HS-5 (cell line): ENCODE measurements around the gene FPR1.
A peak's percentile ranks its signal among the peaks of the same experiment; 100 is the strongest.
"Not testable (repeated sequence)": the region's sequence is repeated elsewhere in the genome, so short reads cannot be mapped to it uniquely, and the experiment has no call there.

ENCODE experiments used
- DNase-seq: peaks from one replicate; pipeline ENCODE4 v3.0.0-alpha.2; 2012; ENCODE audit warnings: low read depth

Gene FPR1

DNA sequence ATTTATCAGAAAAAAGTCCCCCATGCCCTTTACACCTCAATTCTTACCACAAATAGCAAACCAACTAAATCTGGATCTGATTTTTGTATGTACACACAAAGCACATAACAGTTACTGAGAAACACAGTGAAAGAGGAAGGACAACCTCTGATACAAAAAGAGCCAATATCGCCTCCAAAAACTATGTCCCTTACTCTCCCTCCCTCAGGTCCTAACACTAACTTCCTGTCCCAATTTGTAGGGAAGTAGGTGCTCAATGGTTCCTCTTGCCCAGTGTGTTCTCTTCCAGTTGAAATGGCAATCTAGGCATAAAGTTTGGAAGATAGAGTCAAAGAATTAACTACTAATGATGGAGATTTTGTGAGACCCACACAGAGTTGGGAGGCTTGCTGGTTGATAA, 27.5 kb upstream of the FPR1 start:
- DNase-seq: no peak

- DNase-seq: peak; percentile 45
These were observed 26.1 kb upstream of the FPR1 start for GRCh38 chr19:51777570-51778462.

GRCh38 chr19:51776561-51776960, 24.9 kb upstream of the FPR1 start:
- DNase-seq: not testable (repeated sequence)

- no peak for DNase-seq
These were observed 21.3 kb upstream of the FPR1 start for GRCh38 chr19:51772977-51773376.

DNA sequence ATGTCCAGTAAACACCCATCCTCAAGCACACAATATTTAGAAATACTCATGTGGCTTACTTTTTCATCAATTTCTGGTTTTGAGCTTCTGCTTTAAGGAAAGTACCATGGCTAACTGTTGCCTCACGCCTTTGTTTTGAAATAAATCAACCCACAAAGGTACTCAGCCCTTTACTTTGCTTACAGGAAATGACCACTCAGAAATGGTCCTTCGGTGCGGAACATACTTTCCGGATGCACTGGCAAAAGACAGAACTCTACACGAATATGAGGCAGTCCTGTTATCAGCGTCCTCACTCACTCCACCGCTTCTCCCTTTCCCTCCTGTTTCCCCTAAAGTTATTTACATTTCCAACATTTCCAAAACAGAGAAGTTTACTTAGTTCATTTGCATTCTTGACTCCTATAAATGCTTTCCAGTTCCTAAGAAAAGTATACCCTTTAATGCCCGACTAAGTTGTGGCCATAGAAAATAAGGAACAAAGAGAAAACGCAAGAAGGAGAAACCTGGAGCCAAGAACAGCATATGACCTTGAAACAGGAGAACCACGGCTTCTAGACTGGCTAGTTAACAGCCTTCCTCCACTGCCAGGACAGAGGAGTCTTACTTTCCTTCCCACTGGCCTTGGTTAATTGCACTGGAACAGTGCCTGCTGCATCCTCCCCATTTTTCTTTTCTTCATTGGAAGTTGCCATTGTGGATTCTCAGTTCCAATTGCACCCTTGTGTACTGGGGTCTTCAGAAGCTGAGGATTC, 19.9 kb upstream of the FPR1 start:
- DNase-seq: no peak

DNA sequence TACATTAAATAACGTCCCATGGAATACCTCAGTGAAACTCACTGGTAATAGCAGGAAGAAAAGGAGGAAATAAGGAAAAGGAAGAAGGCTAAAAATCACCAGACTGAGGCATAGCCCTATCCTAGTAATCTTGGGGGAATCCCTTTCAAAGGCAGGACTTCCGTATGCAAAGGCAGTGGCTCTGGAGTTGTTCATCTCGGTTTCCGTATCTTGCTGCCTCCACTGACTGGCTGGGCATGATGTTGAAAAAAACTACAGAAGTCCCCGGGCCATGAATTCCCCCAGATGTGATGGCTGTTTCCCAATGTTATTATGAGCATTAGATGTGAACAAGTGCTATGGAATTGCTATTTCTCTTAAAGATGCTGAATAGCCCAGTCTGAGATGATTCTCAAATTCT, 14.8 kb upstream of the FPR1 start:
- DNase-seq: no peak

GRCh38 chr19:51765086-51765485, 13.4 kb upstream of the FPR1 start:
- no peak for DNase-seq

- no peak for DNase-seq
These were observed 10.0 kb upstream of the FPR1 start for GRCh38 chr19:51761696-51762095.

DNA sequence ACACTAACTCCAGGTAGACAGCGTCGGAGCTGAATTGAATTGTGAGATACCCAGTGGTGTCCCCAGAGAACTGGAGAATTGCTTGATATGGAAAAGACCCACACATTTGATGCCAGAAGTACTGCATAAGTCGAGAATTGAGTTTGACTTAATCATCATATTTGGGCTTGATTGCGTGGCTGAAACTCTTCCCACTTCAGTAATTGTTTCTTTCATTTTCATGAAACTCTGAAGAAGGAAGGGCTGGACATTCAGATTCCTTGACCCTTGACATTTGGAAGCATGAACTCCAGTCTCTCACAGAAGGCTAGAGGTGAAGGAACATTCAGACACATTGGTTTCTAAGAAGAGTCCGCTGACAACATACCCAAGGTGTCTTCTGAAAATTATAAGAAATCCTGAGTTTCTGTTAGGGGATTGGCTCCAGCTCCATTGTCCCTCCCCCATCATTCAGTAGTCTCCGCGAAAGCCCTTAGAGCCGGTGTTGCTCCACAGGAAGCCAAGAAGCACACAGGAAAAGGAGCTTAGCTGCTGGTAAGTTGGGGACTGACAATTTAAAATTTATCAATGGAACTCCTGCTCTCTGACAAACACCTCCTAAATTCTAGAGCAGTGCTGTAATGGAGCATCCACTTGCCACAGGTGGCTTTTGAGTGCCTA, 9.1 kb upstream of the FPR1 start, which contains the start of gene FPR2:
TSS of gene FPR2 (plus strand) at position 484 of the 660 bp plus-strand sequence. CDS start 7,479 bp downstream, outside the sequence.
- DNase-seq: no peak

DNA sequence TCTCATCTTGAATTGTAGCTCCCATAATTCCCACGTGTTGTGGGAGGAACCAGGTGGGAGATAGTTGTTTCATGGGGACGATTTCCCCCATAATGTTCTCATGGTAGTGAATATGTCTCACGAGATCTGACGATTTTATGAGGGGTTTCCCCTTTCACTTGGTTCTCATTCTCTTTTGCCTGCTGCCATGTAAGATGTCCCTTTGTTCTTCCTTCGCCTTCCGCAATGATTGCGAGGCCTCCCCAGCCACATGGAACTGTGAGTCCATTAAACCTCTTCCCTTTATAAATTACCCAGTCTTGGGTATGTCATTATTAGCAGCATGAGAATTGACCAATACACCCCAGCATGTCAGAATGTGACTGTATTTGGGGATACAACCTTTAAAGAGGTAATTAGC, 3.9 kb upstream of the FPR1 start:
- DNase-seq: no peak

GRCh38 chr19:51754770-51755169, 3.1 kb upstream of the FPR1 start:
- DNase-seq: no peak

DNA sequence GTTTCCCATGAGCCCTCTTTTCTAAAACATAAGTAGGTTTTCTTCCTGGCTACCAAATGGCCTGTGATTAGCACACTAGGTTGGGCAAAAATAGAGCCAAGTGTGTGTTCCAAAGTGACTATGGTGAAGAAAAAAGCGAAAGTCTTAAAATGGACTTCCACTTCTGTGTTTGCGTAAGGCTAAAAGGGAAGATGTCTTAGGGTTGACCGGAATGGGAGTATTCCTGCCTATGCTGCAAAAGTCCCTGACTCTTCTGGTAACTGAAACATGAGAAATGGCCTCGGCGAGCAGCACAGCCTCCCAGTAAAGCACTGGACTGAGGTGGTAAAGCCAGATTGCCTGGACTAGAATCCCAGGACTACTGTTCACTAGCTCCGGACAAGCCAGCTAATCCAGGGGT, 2.4 kb upstream of the FPR1 start:
- no peak for DNase-seq

DNA sequence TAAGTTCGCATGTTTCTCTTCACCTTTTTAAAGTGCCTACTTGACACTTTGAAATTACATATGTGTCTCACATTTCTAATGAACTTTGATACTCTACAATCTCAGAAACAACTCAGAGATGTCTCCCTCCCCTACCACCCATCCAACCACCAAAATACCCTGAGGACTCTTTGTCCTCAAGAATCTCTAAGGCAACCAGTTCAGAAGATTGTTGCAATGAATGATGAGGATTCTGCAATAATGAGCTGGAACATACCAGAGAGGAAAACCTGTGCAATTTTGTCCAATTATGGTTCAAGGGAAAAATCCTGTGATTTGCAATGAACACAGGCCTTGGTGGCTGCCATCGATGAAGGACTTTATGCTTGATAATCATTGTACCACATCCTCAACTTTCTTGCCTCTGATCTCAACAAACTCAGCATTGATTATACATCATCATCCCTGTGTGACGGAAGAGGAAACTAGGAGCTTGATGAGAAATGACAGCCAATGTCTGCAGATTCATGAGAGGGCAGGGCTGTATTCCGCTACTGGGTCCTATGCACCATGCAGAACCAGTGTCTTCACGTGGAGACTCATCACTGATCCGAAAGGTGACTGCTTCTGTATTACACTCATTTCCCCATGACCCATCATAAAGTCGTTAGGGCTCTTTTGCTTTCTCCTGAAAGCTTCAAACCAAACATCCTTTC, 1.1 kb downstream of the FPR1 start:
- no peak for DNase-seq

DNA sequence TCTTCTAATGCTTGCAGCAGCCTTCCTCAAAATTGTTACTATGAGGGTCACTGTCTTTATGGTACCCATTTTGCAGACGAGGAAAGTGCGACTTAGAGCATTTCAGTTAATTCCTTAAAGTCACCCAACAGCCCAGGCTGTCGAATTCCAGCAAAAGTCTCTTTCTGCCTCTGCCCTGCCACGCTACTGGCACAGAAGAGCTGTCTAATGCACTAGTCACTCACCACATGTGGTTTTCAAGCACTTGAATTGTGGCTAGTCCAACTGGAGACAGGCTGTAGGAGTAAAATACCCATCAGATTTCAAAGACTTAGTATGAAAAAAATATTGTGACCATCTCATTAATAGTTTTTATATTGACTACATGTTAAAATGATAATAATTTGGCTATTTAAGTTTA, 1.7 kb downstream of the FPR1 start:
- no peak for DNase-seq

- no peak for DNase-seq
These were observed 4.9 kb downstream of the FPR1 start for GRCh38 chr19:51746731-51747130.

DNA sequence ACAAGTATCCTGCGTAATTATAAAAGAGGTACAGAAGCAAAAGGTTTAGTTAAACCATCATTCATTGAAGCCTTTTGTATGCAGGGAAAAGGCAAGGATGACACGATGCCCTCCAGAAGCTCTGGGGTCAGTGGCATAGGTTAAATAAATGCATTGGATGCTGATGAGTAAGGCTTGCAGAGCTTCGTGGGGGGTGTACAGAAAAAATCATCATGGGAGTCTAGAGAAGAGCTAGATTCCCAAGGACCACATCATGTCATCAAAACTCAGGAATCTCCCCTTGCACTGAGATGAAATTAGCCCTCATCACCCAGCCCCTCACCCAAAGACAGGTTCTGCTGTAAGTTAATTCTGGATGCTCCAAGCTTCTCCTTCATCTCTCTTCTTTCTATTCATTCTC, 8.3 kb downstream of the FPR1 start:
- DNase-seq: no peak

DNA sequence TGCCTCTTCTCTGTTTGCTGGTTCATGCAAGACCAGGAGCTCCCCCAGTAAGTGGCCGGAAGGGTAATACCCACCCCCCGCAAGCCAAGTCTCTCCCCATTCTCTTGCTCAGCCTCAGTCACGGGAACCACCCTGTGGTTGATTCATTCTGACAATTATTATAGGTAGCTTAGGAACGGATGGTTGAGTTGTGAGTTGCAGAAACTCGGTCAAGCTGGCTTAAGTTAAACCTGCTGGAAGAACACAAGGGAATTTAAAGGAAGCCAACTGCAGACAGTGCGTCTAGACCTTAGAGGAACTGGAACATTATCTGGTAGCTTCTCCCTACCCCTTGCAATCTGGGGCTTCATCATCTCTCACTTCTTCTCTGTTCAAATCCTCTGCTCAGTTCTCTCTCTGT, 8.9 kb downstream of the FPR1 start:
- DNase-seq: peak; percentile 52

- no peak for DNase-seq
These were observed 11.3 kb downstream of the FPR1 start for GRCh38 chr19:51740356-51740755.

- DNase-seq: no peak
These were observed 12.0 kb downstream of the FPR1 start for GRCh38 chr19:51739466-51740213.

DNA sequence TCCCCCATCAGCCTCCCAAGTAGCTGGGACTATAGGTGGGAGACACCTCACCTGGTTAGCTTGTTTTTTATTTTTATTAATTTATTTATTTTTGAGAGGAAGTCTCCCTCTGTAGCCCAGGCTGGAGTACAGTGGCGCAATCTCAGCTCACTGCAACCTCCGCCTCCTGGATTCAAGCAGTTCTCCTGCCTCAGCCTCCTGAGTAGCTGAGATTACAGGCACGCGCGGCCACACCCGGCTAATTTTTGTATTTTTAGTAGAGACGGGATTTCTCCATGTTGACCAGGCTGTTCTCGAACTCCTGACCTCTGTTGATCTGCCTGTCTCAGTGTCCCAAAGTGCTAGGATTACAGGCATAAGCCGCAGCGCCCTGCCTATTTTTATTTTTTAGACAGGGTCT, 13.2 kb downstream of the FPR1 start:
- DNase-seq: not testable (repeated sequence)

GRCh38 chr19:51737924-51738323, 13.8 kb downstream of the FPR1 start:
- DNase-seq: no peak
